HepG2 (cell line): Measurements from ENCODE around the gene PLEKHD1. TPM values are rescaled to one million over a fixed set of nuclear protein-coding genes. Genes with fewer than 3 reads are reported as not detected.

Experiments used
- FOSL1 ChIP-seq: sonication (generic); formaldehyde crosslinking; IDR thresholded peaks from 2 replicates; pipeline ENCODE4 v1.9.0; 2021; ENCODE audit warnings: missing genetic modification reagents, borderline replicate concordance
- HNF1A ChIP-seq, 2 experiments: sonication (generic) in 1 of 2; formaldehyde crosslinking in 1 of 2; IDR thresholded peaks; 2 replicates each; pipeline versions ENCODE4 v1.4.0 to v1.6.1; 2016 to 2020; ENCODE audit warnings: borderline replicate concordance in 1 of 2, low read depth in 1 of 2, mild to moderate bottlenecking in 1 of 2, missing genetic modification reagents in 1 of 2
- KAT7 ChIP-seq: IDR thresholded peaks from 2 replicates; pipeline ENCODE4 v1.6.1; 2018; ENCODE audit warnings: borderline replicate concordance, missing compliant biosample characterization
- NFYB ChIP-seq: sonication (generic); formaldehyde crosslinking; IDR thresholded peaks from 2 replicates; pipeline ENCODE4 v1.4.0; 2020; ENCODE audit warnings: missing genetic modification reagents
- TFDP2 ChIP-seq: sonication (generic); formaldehyde crosslinking; IDR thresholded peaks from 2 replicates; pipeline ENCODE4 v1.4.0; 2020; ENCODE audit warnings: missing genetic modification reagents
- ZBTB7B ChIP-seq: sonication (generic); formaldehyde crosslinking; IDR thresholded peaks from 2 replicates; pipeline ENCODE4 v1.4.0; 2020; ENCODE audit warnings: missing genetic modification reagents
- ZNF430 ChIP-seq: sonication (generic); formaldehyde crosslinking; IDR thresholded peaks from 2 replicates; pipeline ENCODE4 v1.9.0; 2021; ENCODE audit warnings: mild to moderate bottlenecking, missing genetic modification reagents
- polyA plus RNA-seq, 8 experiments: library from polyadenylated mRNA; depleted of rRNA in 3 of 8; stranded (reverse) in 7 of 8; unstranded in 1 of 8; fragments of >200 nt; fragmentation: Illumina TruSeq in 4 of 8; extraction: Trizol in 4 of 8; gene quantifications; 2 replicates each; pipeline versions ENCODE4 v1.2.1 to v1.2.3, GENCODE V29; 2011 to 2016; ENCODE audit warnings: low read depth in 4 of 8, missing spikeins in 1 of 8, mixed read lengths in 1 of 8; ENCODE audit not compliant: insufficient read depth in 1 of 8
- total RNA-seq, 5 experiments: library from RNA; depleted of rRNA; stranded (reverse); fragments of >200 nt; fragmentation: Illumina TruSeq; extraction: Trizol; gene quantifications; 2 replicates each; pipeline ENCODE4 v1.2.3, GENCODE V29; 2016; ENCODE audit warnings: low read depth in 1 of 5
- TF ChIP-seq, protein P1 (sequence below): sonication (generic); formaldehyde crosslinking; IDR thresholded peaks from 2 replicates; pipeline ENCODE4 v1.4.0; 2020; ENCODE audit warnings: missing genetic modification reagents, mild to moderate bottlenecking, borderline replicate concordance
- TF ChIP-seq, protein P2 (sequence below): sonication (generic); formaldehyde crosslinking; conservative IDR thresholded peaks from 2 replicates; pipeline ENCODE4 v1.5.0; 2020; ENCODE audit warnings: missing genetic modification reagents
- TF ChIP-seq, protein P3 (sequence below): sonication (generic); formaldehyde crosslinking; IDR thresholded peaks from 2 replicates; pipeline ENCODE4 v1.4.0; 2020; ENCODE audit warnings: missing genetic modification reagents
- TF ChIP-seq, protein P4 (sequence below): sonication (generic); formaldehyde crosslinking; IDR thresholded peaks from 2 replicates; pipeline ENCODE4 v1.5.1; 2020; ENCODE audit warnings: missing genetic modification reagents, mild to moderate bottlenecking, borderline replicate concordance
- TF ChIP-seq, protein P5 (sequence below): sonication (generic); formaldehyde crosslinking; IDR thresholded peaks from 2 replicates; pipeline ENCODE4 v1.8.1; 2023; ENCODE audit warnings: missing genetic modification reagents, inconsistent platforms, borderline replicate concordance

The PLEKHD1 gene
- total and polyA plus RNA-seq, 2 of the 13 experiments (the other 11 are each of a cell fraction or from before 2014, with no cell fraction given) = 0.01 TPM; not detected in 1

GRCh38 chr14:69485701-69486100, 1.2 kb downstream of the PLEKHD1 start (continued):
- no peak for TF ChIP-seq HNF1A (IDR thresholded peaks at IDR 0.05; ENCODE audit: low read depth)
- TF ChIP-seq HNF1A (CRISPR knock-in tag; IDR thresholded peaks at IDR 0.05; ENCODE audit: borderline replicate concordance) = no peak
- TF ChIP-seq, protein P1, sequence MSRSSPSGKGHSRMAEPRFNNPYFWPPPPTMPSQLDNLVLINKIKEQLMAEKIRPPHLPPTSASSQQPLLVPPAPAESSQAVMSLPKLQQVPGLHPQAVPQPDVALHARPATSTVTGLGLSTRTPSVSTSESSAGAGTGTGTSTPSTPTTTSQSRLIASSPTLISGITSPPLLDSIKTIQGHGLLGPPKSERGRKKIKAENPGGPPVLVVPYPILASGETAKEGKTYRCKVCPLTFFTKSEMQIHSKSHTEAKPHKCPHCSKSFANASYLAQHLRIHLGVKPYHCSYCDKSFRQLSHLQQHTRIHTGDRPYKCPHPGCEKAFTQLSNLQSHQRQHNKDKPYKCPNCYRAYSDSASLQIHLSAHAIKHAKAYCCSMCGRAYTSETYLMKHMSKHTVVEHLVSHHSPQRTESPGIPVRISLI (CRISPR knock-in tag) = no peak
- TF ChIP-seq, protein P2, sequence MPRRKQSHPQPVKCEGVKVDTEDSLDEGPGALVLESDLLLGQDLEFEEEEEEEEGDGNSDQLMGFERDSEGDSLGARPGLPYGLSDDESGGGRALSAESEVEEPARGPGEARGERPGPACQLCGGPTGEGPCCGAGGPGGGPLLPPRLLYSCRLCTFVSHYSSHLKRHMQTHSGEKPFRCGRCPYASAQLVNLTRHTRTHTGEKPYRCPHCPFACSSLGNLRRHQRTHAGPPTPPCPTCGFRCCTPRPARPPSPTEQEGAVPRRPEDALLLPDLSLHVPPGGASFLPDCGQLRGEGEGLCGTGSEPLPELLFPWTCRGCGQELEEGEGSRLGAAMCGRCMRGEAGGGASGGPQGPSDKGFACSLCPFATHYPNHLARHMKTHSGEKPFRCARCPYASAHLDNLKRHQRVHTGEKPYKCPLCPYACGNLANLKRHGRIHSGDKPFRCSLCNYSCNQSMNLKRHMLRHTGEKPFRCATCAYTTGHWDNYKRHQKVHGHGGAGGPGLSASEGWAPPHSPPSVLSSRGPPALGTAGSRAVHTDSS = no peak
- TF ChIP-seq, protein P3, sequence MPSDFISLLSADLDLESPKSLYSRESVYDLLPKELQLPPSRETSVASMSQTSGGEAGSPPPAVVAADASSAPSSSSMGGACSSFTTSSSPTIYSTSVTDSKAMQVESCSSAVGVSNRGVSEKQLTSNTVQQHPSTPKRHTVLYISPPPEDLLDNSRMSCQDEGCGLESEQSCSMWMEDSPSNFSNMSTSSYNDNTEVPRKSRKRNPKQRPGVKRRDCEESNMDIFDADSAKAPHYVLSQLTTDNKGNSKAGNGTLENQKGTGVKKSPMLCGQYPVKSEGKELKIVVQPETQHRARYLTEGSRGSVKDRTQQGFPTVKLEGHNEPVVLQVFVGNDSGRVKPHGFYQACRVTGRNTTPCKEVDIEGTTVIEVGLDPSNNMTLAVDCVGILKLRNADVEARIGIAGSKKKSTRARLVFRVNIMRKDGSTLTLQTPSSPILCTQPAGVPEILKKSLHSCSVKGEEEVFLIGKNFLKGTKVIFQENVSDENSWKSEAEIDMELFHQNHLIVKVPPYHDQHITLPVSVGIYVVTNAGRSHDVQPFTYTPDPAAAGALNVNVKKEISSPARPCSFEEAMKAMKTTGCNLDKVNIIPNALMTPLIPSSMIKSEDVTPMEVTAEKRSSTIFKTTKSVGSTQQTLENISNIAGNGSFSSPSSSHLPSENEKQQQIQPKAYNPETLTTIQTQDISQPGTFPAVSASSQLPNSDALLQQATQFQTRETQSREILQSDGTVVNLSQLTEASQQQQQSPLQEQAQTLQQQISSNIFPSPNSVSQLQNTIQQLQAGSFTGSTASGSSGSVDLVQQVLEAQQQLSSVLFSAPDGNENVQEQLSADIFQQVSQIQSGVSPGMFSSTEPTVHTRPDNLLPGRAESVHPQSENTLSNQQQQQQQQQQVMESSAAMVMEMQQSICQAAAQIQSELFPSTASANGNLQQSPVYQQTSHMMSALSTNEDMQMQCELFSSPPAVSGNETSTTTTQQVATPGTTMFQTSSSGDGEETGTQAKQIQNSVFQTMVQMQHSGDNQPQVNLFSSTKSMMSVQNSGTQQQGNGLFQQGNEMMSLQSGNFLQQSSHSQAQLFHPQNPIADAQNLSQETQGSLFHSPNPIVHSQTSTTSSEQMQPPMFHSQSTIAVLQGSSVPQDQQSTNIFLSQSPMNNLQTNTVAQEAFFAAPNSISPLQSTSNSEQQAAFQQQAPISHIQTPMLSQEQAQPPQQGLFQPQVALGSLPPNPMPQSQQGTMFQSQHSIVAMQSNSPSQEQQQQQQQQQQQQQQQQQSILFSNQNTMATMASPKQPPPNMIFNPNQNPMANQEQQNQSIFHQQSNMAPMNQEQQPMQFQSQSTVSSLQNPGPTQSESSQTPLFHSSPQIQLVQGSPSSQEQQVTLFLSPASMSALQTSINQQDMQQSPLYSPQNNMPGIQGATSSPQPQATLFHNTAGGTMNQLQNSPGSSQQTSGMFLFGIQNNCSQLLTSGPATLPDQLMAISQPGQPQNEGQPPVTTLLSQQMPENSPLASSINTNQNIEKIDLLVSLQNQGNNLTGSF (CRISPR knock-in tag) = no peak
- no peak for TF ChIP-seq ZNF430 (CRISPR knock-in tag)
- TF ChIP-seq, protein P4, sequence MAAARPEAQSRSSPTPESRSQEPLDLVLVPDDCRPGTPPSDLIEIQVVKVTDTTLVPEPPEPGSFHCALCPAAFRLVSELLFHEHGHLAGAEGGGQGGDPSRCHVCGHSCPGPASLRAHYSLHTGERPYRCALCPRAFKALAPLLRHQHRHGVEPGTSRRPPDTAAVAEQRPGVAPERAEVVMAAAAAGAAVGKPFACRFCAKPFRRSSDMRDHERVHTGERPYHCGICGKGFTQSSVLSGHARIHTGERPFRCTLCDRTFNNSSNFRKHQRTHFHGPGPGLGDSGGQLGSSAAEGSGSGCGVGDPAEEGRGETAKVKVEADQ = no peak
- TF ChIP-seq KAT7 (CRISPR knock-in tag) = no peak
- TF ChIP-seq, protein P5, sequence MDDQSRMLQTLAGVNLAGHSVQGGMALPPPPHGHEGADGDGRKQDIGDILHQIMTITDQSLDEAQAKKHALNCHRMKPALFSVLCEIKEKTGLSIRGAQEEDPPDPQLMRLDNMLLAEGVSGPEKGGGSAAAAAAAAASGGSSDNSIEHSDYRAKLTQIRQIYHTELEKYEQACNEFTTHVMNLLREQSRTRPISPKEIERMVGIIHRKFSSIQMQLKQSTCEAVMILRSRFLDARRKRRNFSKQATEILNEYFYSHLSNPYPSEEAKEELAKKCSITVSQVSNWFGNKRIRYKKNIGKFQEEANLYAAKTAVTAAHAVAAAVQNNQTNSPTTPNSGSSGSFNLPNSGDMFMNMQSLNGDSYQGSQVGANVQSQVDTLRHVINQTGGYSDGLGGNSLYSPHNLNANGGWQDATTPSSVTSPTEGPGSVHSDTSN (CRISPR knock-in tag) = no peak
- no peak for TF ChIP-seq TFDP2
- no peak for TF ChIP-seq FOSL1 (CRISPR knock-in tag)
- TF ChIP-seq NFYB (CRISPR knock-in tag) = no peak
- TF ChIP-seq ZBTB7B (CRISPR knock-in tag) = no peak
